Measurements from ENCODE around the gene LPIN2. TPM values are rescaled to one million over a fixed set of nuclear protein-coding genes. Genes with fewer than 3 reads are reported as not detected.

The LPIN2 gene
- total RNA-seq, 1 donor from 2014 or later: 8.2 TPM

GRCh38 chr18:2984703-2985261 lies 28.2 kb downstream of the LPIN2 start:
- DNase-seq: no peak
- intact Hi-C loops (cut with micrococcal nuclease): no loop called here
- Histone ChIP-seq H3K9me3 (replicated peaks) (no peaks in the 10 kb centered on the region), H3K27ac (replicated peaks) (no peak overlapping the region), H3K27me3 (ENCODE audit: low read depth) (no peaks in the 10 kb centered on the region), H3K36me3 (no peaks in the 10 kb centered on the region), H3K4me1 (peaks cover 38% of the 10 kb centered on the region), H3K4me3 (no peak overlapping the region)
- no peak for TF ChIP-seq CTCF (IDR thresholded peaks at IDR 0.05; ENCODE audit: borderline replicate concordance)

GRCh38 chr18:2984091-2984490 lies 28.9 kb downstream of the LPIN2 start:
- no peak for TF ChIP-seq CTCF (IDR thresholded peaks at IDR 0.05; ENCODE audit: borderline replicate concordance)
- no peak overlapping the region for H3K27ac ChIP-seq (replicated peaks)
- no peaks in the 10 kb centered on the region for H3K36me3 ChIP-seq
- peaks cover 45% of the 10 kb centered on the region for H3K4me1 ChIP-seq
- intact Hi-C loops (cut with micrococcal nuclease): no loop called here
- H3K9me3 ChIP-seq (replicated peaks): no peaks in the 10 kb centered on the region
- H3K4me3 ChIP-seq: no peak overlapping the region
- no peak for DNase-seq
- H3K27me3 ChIP-seq (ENCODE audit: low read depth): no peaks in the 10 kb centered on the region

DNA sequence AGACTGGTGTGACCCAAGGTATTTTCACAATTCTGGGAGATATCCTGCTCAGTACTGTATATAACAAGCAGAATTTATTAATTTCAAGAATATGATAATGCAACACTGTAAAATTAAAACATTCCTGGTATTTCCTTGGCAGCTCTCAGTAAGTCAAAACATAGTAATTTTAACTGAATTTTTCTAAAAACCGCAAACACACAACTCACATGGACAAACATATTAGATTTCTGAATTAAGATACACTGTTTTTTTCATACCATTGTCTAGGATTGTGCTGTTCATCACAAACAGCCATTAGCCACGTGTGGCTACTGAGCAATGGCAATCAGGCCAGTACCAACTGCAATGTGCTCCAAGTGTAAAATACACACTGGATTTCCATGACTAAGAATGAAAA lies 29.6 kb downstream of the LPIN2 start:
- no peak overlapping the region for H3K4me3 ChIP-seq
- no peaks in the 10 kb centered on the region for H3K27me3 ChIP-seq (ENCODE audit: low read depth)
- no peak for DNase-seq
- peak overlapping the region; percentile 43 for H3K27ac ChIP-seq (replicated peaks)
- no peaks in the 10 kb centered on the region for H3K36me3 ChIP-seq
- intact Hi-C loops (cut with micrococcal nuclease): no loop called here
- no peaks in the 10 kb centered on the region for H3K9me3 ChIP-seq (replicated peaks)
- no peak for TF ChIP-seq CTCF (IDR thresholded peaks at IDR 0.05; ENCODE audit: borderline replicate concordance)
- peaks cover 53% of the 10 kb centered on the region for H3K4me1 ChIP-seq

- H3K4me1 ChIP-seq: peaks cover 59% of the 10 kb centered on the region
Measured at GRCh38 chr18:2982452-2983269, 30.3 kb downstream of the LPIN2 start.

DNA sequence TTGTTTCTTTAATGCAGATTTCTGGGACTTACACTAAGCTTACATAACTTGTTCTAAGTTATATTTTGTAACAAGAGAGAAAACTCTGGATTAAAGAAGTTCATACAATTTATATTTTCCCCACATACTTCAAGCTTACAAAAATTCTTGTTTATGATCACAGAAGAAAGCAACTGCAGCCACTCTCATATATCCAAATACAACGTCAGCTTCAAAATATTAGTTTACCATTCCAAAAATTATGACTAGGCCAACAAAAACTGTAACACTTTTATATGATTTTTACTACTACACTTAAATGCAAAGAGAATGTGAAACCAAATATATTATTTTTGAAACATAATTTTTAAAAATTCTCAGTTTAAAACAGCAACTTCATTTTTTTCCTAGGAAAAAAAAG lies 30.9 kb downstream of the LPIN2 start:
- H3K4me1 ChIP-seq: peaks cover 64% of the 10 kb centered on the region
- peak overlapping the region; percentile 21 for H3K4me3 ChIP-seq
- no peaks in the 10 kb centered on the region for H3K27me3 ChIP-seq (ENCODE audit: low read depth)
- H3K27ac ChIP-seq (replicated peaks): peak overlapping the region; percentile 43
- H3K36me3 ChIP-seq: no peaks in the 10 kb centered on the region
- no peak for TF ChIP-seq CTCF (IDR thresholded peaks at IDR 0.05; ENCODE audit: borderline replicate concordance)
- intact Hi-C loops (cut with micrococcal nuclease): no loop called here
- H3K9me3 ChIP-seq (replicated peaks): no peaks in the 10 kb centered on the region
- no peak for DNase-seq

More at GRCh38 chr18:2982452-2983269, 30.3 kb downstream of the LPIN2 start:
- H3K4me3 ChIP-seq: peak overlapping the region; percentile 21
- intact Hi-C loops (cut with micrococcal nuclease): no loop called here
- H3K27ac ChIP-seq (replicated peaks): peak overlapping the region; percentile 43
- H3K9me3 ChIP-seq (replicated peaks): no peaks in the 10 kb centered on the region
- no peak for DNase-seq
- TF ChIP-seq CTCF (IDR thresholded peaks at IDR 0.05; ENCODE audit: borderline replicate concordance): no peak
- H3K36me3 ChIP-seq: no peaks in the 10 kb centered on the region
- H3K27me3 ChIP-seq (ENCODE audit: low read depth): no peaks in the 10 kb centered on the region
